SK-N-SH treated with all-trans-retinoic acid at 6 μM for 48 hours (cell line): ENCODE data around the gene RBL2.
"Not testable (repeated sequence)": the region's sequence is repeated elsewhere in the genome, so short reads cannot be mapped to it uniquely, and the experiment has no call there.

ENCODE experiments used
- ATAC-seq: fragments of 200-7000 bp; cut with Tn5 transposase; 3 replicates; pipeline ENCODE4 v1.9.1; 2020; ENCODE audit warnings: mild to moderate bottlenecking, moderate library complexity
- ARNTL ChIP-seq: fragments of 450-650 bp; formaldehyde crosslinking; IDR thresholded peaks from 2 replicates; pipeline ENCODE4 v1.5.0; 2020; ENCODE audit warnings: low read depth, mild to moderate bottlenecking, moderate library complexity, borderline replicate concordance
- CSDC2 ChIP-seq: fragments of 250-450 bp; sonication (Bioruptor Pico); IDR thresholded peaks from 2 replicates; pipeline ENCODE4 v1.5.0; 2020; ENCODE audit warnings: mild to moderate bottlenecking, moderate library complexity
- ESRRG ChIP-seq: fragments of 250-450 bp; sonication (Bioruptor Pico); IDR thresholded peaks from 2 replicates; pipeline ENCODE4 v1.6.1; 2021; ENCODE audit warnings: mild to moderate bottlenecking
- PPARA ChIP-seq: fragments of 250-450 bp; sonication (Bioruptor Pico); IDR thresholded peaks from 2 replicates; pipeline ENCODE4 v1.5.0; 2020; ENCODE audit warnings: mild to moderate bottlenecking, borderline replicate concordance
- RARB ChIP-seq: fragments of 250-450 bp; sonication (Bioruptor Pico); IDR thresholded peaks from 2 replicates; pipeline ENCODE4 v1.8.0; 2021; ENCODE audit warnings: mild to moderate bottlenecking, moderate library complexity
- TCF4 ChIP-seq: fragments of 250-450 bp; sonication (Bioruptor Pico); IDR thresholded peaks from 2 replicates; pipeline ENCODE4 v1.8.0; 2021; ENCODE audit warnings: mild to moderate bottlenecking, moderate library complexity, borderline replicate concordance
- TOX ChIP-seq: fragments of 250-450 bp; sonication (Bioruptor Pico); IDR thresholded peaks from 2 replicates; pipeline ENCODE4 v1.8.0; 2021; ENCODE audit warnings: mild to moderate bottlenecking, moderate library complexity, borderline replicate concordance
- TSHZ2 ChIP-seq: fragments of 250-450 bp; sonication (Bioruptor Pico); IDR thresholded peaks from 2 replicates; pipeline ENCODE4 v1.5.0; 2020; ENCODE audit warnings: mild to moderate bottlenecking, moderate library complexity
- ZC3H10 ChIP-seq: fragments of 250-450 bp; sonication (Bioruptor Pico); IDR thresholded peaks from 2 replicates; pipeline ENCODE4 v1.5.1; 2021; ENCODE audit warnings: mild to moderate bottlenecking, moderate library complexity
- ZFP3 ChIP-seq: fragments of 250-450 bp; sonication (Bioruptor Pico); IDR thresholded peaks from 2 replicates; pipeline ENCODE4 v1.5.0; 2020; ENCODE audit warnings: mild to moderate bottlenecking, moderate library complexity
- ZNF565 ChIP-seq: fragments of 450-650 bp; formaldehyde crosslinking; conservative IDR thresholded peaks from 2 replicates; pipeline ENCODE4 v1.5.0; 2020; ENCODE audit warnings: low read depth, mild to moderate bottlenecking, moderate library complexity
- TF ChIP-seq, protein P1 (sequence below): fragments of 250-450 bp; sonication (Bioruptor Pico); IDR thresholded peaks from 2 replicates; pipeline ENCODE4 v1.5.1; 2020; ENCODE audit warnings: low read depth, mild to moderate bottlenecking, moderate library complexity
- TF ChIP-seq, protein P2 (sequence below): fragments of 250-450 bp; sonication (Bioruptor Pico); IDR thresholded peaks from 2 replicates; pipeline ENCODE4 v1.8.0; 2021; ENCODE audit warnings: low read depth, mild to moderate bottlenecking, moderate library complexity, borderline replicate concordance

Gene RBL2

GRCh38 chr16:53537626-53538025 lies 103.4 kb downstream of the RBL2 start:
- no peak for ATAC-seq
- TF ChIP-seq ZFP3 (CRISPR knock-in tag) (no peak), CSDC2 (no peak), TOX (no peak), RARB (CRISPR knock-in tag) (no peak), ARNTL (no peak), TSHZ2 (CRISPR knock-in tag) (no peak), ESRRG (CRISPR knock-in tag) (no peak), TCF4 (CRISPR knock-in tag) (no peak), ZC3H10 (CRISPR knock-in tag) (no peak), PPARA (CRISPR knock-in tag) (no peak), ZNF565 (CRISPR knock-in tag) (no peak)
- TF ChIP-seq, protein P1, sequence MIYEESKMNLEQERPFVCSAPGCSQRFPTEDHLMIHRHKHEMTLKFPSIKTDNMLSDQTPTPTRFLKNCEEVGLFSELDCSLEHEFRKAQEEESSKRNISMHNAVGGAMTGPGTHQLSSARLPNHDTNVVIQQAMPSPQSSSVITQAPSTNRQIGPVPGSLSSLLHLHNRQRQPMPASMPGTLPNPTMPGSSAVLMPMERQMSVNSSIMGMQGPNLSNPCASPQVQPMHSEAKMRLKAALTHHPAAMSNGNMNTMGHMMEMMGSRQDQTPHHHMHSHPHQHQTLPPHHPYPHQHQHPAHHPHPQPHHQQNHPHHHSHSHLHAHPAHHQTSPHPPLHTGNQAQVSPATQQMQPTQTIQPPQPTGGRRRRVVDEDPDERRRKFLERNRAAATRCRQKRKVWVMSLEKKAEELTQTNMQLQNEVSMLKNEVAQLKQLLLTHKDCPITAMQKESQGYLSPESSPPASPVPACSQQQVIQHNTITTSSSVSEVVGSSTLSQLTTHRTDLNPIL (CRISPR knock-in tag) = no peak
- TF ChIP-seq, protein P2, sequence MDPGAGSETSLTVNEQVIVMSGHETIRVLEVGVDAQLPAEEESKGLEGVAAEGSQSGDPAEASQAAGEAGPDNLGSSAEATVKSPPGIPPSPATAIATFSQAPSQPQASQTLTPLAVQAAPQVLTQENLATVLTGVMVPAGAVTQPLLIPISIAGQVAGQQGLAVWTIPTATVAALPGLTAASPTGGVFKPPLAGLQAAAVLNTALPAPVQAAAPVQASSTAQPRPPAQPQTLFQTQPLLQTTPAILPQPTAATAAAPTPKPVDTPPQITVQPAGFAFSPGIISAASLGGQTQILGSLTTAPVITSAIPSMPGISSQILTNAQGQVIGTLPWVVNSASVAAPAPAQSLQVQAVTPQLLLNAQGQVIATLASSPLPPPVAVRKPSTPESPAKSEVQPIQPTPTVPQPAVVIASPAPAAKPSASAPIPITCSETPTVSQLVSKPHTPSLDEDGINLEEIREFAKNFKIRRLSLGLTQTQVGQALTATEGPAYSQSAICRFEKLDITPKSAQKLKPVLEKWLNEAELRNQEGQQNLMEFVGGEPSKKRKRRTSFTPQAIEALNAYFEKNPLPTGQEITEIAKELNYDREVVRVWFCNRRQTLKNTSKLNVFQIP = no peak

DNA sequence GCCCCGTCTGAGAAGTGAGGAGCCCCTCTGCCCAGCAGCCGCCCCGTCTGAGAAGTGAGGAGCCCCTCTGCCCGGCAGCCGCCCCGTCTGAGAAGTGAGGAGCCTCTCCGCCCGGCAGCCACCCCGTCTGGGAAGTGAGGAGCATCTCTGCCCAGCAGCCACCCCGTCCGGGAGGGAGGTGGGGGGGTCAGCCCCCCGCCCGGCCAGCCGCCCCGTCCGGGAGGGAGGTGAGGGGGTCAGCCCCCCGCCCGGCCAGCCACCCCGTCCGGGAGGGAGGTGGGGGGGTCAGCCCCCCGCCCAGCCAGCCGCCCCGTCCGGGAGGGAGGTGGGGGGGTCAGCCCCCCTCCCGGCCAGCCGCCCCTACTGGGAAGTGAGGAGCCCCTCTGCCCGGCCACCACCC lies 105.1 kb downstream of the RBL2 start:
- ATAC-seq = not testable (repeated sequence)

DNA sequence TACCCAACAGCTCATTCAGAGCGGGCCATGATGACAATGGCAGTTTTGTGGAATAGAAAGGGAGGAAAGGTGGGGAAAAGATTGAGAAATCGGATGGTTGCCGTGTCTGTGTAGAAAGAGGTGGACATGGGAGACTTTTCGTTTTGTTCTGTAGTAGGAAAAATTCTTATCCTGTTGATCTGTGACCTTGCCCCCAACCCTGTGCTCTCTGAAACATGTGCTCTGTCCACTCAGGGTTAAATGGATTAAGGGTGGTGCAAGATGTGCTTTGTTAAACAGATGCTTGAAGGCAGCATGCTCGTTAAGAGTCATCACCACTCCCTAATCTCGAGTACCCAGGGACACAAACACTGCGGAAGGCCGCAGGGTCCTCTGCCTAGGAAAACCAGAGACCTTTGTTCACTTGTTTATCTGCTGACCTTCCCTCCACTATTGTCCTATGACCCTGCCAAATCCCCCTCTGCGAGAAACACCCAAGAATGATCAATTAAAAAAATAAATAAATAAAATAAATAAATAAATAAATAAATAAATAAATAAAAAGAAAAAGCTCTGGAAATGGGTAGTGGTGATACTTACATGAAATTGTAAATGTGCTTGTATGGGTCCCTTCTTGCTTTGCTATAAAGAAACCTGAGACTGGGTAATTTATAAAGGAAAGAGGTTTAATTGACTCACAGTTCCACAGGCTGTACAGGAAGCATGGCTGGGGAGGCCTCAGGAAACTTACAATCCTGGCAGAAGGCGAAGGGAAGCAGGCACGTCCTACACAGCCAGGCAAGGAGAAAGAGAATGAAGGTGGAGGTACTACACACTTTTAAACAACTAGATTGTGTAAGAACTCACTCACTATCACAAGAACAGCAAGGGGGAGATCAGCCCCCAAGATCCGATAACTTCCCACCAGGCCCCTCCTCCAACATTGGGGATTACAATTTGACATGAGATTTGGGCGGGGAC lies 105.8 kb downstream of the RBL2 start:
- not testable (repeated sequence) for ATAC-seq
